ENCODE results near the gene TMEM221. TPM values are rescaled to one million over a fixed set of nuclear protein-coding genes. Genes with fewer than 3 reads are reported as not detected.
A peak's percentile ranks its signal among the peaks of the same experiment; 100 is the strongest.

Gene TMEM221
- total RNA-seq, 1 donor from 2014 or later = not detected

- no peak for ATAC-seq
Observed at GRCh38 chr19:17471410-17472125, 23.1 kb upstream of the TMEM221 start.

GRCh38 chr19:17470068-17470841 lies 21.8 kb upstream of the TMEM221 start, which contains the start of gene SLC27A1:
Gene SLC27A1 (plus strand): TSS chr19:17470524. CDS start chr19:17470541, 17 bp downstream.
- peak; percentile 87 for ATAC-seq

GRCh38 chr19:17469481-17470067 lies 21.1 kb upstream of the TMEM221 start:
- ATAC-seq = peak; percentile 92

- ATAC-seq = peak; percentile 4
Observed at GRCh38 chr19:17469092-17469480, 20.6 kb upstream of the TMEM221 start.

GRCh38 chr19:17468302-17469091 lies 20.0 kb upstream of the TMEM221 start:
- no peak for ATAC-seq

GRCh38 chr19:17467471-17468301 lies 19.2 kb upstream of the TMEM221 start:
- no peak for ATAC-seq

- no peak for ATAC-seq
Observed at GRCh38 chr19:17466487-17466850, 18.0 kb upstream of the TMEM221 start.

GRCh38 chr19:17460372-17461230 lies 12.1 kb upstream of the TMEM221 start, which contains the start of gene NXNL1:
Gene NXNL1 (minus strand): TSS chr19:17460926. CDS start chr19:17460869, 57 bp downstream.
- ATAC-seq = no peak

GRCh38 chr19:17458970-17459369 lies 10.5 kb upstream of the TMEM221 start:
- peak; percentile 38 for ATAC-seq

GRCh38 chr19:17457616-17458015 lies 9.1 kb upstream of the TMEM221 start:
- no peak for ATAC-seq

- ATAC-seq = no peak
Observed at GRCh38 chr19:17456127-17456526, 7.7 kb upstream of the TMEM221 start.

GRCh38 chr19:17455308-17456123 lies 7.0 kb upstream of the TMEM221 start:
- peak; percentile 24 for ATAC-seq

GRCh38 chr19:17454576-17455071 lies 6.2 kb upstream of the TMEM221 start:
- ATAC-seq = no peak

- no peak for ATAC-seq
Observed at GRCh38 chr19:17451820-17452219, 3.4 kb upstream of the TMEM221 start.

GRCh38 chr19:17450264-17451075 lies 2.0 kb upstream of the TMEM221 start:
- peak; percentile 95 for ATAC-seq

- no peak for ATAC-seq
Observed at GRCh38 chr19:17447704-17448130, 751 bp downstream of the TMEM221 start.

GRCh38 chr19:17445526-17446165 lies 2.8 kb downstream of the TMEM221 start:
- ATAC-seq = no peak
